ENCODE results near the gene LIX1L. TPM values are rescaled to one million over a fixed set of nuclear protein-coding genes. Genes with fewer than 3 reads are reported as not detected.

Gene LIX1L
- total and polyA plus RNA-seq, 2 of the 4 experiments (the other 2 are of a cell fraction) = 14.7 to 28.8 TPM

DNA sequence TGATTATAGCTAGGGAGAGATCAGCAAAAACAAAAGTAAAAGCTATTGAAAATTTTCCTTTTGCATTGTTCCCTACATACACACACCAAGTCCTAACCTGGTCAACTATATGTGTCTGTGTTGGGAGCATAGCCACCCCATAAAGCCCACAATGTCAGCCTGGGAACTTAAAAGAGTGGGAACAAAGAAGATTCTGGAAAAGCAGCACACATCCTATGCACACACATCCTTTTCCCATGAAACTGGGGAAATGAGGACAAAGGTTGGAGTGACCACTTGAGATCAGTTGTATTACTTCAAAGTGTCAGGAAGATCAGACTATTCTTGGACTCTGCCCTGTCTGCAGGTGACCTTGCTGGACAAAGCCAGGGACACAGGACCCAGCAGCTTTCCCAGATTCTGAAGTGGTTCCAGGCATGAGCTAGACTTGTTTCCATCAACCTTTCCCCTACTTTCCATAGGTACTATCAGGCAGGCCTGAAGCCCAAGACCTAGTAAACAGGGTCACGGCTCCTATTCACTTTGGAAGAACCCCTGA is 22.7 kb upstream of the LIX1L start:
- CTCF ChIA-PET = interaction anchor here (1.1 kb wide), 1 partner anchor 53 kb away, joined by 3 read pairs; the partner anchor contains the start of gene RBM8A
- H3K9ac ChIP-seq (ENCODE audit: low read depth, low read length) = no peak overlapping the region
- intact Hi-C loops (cut with micrococcal nuclease) (no loop called here), in situ Hi-C loops (cut with MboI; ENCODE audit: low sequenced_read_pairs) (no loop called here), dilution Hi-C loops (cut with HindIII; ENCODE audit: low sequenced_read_pairs, unreplicated experiment) (no loop called here)
- no peak overlapping the region for H2AFZ ChIP-seq (replicated peaks; ENCODE audit: low read length, poor library complexity)
- no peak overlapping the region for H3K4me3 ChIP-seq (ENCODE audit: insufficient read depth, low read depth, low read length)
- H3K36me3 ChIP-seq (ENCODE audit: control insufficient read depth, insufficient read depth, low read length) = no peaks in the 10 kb centered on the region
- peak overlapping the region; percentile 68 for H2BK20ac ChIP-seq (ENCODE audit: low read depth, low read length)
- peak overlapping the region; percentile 45; the same call in 1 of the 2 replicates for H3K18ac ChIP-seq (ENCODE audit: low read depth, low read length)
- peaks cover 23% of the 10 kb centered on the region for H3K4me1 ChIP-seq (ENCODE audit: control insufficient read depth, insufficient read depth, low read length)
- H2BK120ac ChIP-seq (ENCODE audit: low read depth, low read length) = peak overlapping the region; percentile 93
- DNase-seq (no peak), ATAC-seq (ENCODE audit: low read depth) (no peak)
- peak overlapping the region; percentile 85 for H4K5ac ChIP-seq (ENCODE audit: low read depth, low read length)
- no CpG with 5 or more reads among the region's 1 CpG for WGBS, 2 experiments (ENCODE audit: extremely low coverage in 2 of 2, insufficient read length in 1 of 2)
- peaks cover 4 to 12% of the 10 kb centered on the region in 2 experiments; a peak in 3 of 4 replicates for H3K79me1 ChIP-seq (ENCODE audit: low read depth in 1 of 2, low read length in 2 of 2)
- peak overlapping the region; percentile 77 for H2BK15ac ChIP-seq (ENCODE audit: low read depth, low read length)
- POLR2A ChIA-PET (ENCODE audit: unreplicated experiment) = interaction anchor here (2.4 kb wide), 1 partner anchor 10 kb away, joined by 11 read pairs; no protein-coding TSS in a partner anchor
- no peak overlapping the region for H3K4me2 ChIP-seq (ENCODE audit: low read depth, low read length)
- peak overlapping the region; percentile 82 for H2AK5ac ChIP-seq (ENCODE audit: low read depth, low read length)
- peak overlapping the region; percentile 17; the same call in 1 of the 2 replicates for H3K56ac ChIP-seq (ENCODE audit: extremely low read depth, insufficient read depth, low read length)
- no TSS peak for BruUV-seq (replicated peaks)
- H3K14ac ChIP-seq (replicated peaks; ENCODE audit: low read depth, low read length) = peak overlapping the region; percentile 88
- peak overlapping the region; percentile 93 for H2AK9ac ChIP-seq (replicated peaks; ENCODE audit: low read depth, low read length, poor library complexity)
- H4K20me1 ChIP-seq (ENCODE audit: insufficient read depth, low read length) = no peaks in the 10 kb centered on the region
- no peaks in the 10 kb centered on the region for H3K27me3 ChIP-seq (ENCODE audit: control insufficient read depth, insufficient read depth, low read length)
- peak overlapping the region; percentile 82 for H4K91ac ChIP-seq (ENCODE audit: insufficient read depth, low read depth, low read length)
- H2BK5ac ChIP-seq (ENCODE audit: low read depth, low read length, poor library complexity, severe bottlenecking) = peak overlapping the region; percentile 89
- H3K9me3 ChIP-seq (ENCODE audit: control insufficient read depth, insufficient read depth, low read length) = no peaks in the 10 kb centered on the region
- H3K9me1 ChIP-seq (ENCODE audit: insufficient read depth, low read length) = peaks cover 14% of the 10 kb centered on the region
- peak overlapping the region; percentile 20 to 91; a peak in 3 of 4 replicates for H4K8ac ChIP-seq (ENCODE audit: low read depth in 2 of 2, low read length in 2 of 2)
- H3K4ac ChIP-seq (ENCODE audit: low read depth, low read length) = peak overlapping the region; percentile 89
- TF ChIP-seq RCOR1 (IDR thresholded peaks at IDR 0.05; ENCODE audit: insufficient replicate concordance, low read length) (no peak), CHD1 (IDR thresholded peaks at IDR 0.05; ENCODE audit: low read depth, low read length) (no peak), SMC3 (IDR thresholded peaks at IDR 0.05; ENCODE audit: low read depth, low read length) (no peak), POLR2A (IDR thresholded peaks at IDR 0.05; ENCODE audit: low read depth, low read length) (no peak), MAZ (IDR thresholded peaks at IDR 0.05; ENCODE audit: borderline replicate concordance, low read depth, low read length) (no peak), RAD21 (IDR thresholded peaks at IDR 0.05; ENCODE audit: low read length) (no peak), MXI1 (IDR thresholded peaks at IDR 0.05; ENCODE audit: borderline replicate concordance, low read depth, low read length) (no peak), BHLHE40 (IDR thresholded peaks at IDR 0.05; ENCODE audit: low read depth, low read length) (no peak), FOS (IDR thresholded peaks at IDR 0.05; ENCODE audit: low read depth, low read length) (no peak), NFE2L2 (IDR thresholded peaks at IDR 0.05; ENCODE audit: low read depth, low read length) (no peak), CEBPB (IDR thresholded peaks at IDR 0.05; ENCODE audit: low read depth, low read length) (no peak), RFX5 (IDR thresholded peaks at IDR 0.05; ENCODE audit: low read depth, low read length) (no peak), MAFK (IDR thresholded peaks at IDR 0.05; ENCODE audit: low read depth, low read length) (no peak)
- TF ChIP-seq, protein P1, sequence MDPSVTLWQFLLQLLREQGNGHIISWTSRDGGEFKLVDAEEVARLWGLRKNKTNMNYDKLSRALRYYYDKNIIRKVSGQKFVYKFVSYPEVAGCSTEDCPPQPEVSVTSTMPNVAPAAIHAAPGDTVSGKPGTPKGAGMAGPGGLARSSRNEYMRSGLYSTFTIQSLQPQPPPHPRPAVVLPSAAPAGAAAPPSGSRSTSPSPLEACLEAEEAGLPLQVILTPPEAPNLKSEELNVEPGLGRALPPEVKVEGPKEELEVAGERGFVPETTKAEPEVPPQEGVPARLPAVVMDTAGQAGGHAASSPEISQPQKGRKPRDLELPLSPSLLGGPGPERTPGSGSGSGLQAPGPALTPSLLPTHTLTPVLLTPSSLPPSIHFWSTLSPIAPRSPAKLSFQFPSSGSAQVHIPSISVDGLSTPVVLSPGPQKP (IDR thresholded peaks at IDR 0.05; ENCODE audit: borderline replicate concordance, low read depth, low read length) = no peak
- TF ChIP-seq, protein P2, sequence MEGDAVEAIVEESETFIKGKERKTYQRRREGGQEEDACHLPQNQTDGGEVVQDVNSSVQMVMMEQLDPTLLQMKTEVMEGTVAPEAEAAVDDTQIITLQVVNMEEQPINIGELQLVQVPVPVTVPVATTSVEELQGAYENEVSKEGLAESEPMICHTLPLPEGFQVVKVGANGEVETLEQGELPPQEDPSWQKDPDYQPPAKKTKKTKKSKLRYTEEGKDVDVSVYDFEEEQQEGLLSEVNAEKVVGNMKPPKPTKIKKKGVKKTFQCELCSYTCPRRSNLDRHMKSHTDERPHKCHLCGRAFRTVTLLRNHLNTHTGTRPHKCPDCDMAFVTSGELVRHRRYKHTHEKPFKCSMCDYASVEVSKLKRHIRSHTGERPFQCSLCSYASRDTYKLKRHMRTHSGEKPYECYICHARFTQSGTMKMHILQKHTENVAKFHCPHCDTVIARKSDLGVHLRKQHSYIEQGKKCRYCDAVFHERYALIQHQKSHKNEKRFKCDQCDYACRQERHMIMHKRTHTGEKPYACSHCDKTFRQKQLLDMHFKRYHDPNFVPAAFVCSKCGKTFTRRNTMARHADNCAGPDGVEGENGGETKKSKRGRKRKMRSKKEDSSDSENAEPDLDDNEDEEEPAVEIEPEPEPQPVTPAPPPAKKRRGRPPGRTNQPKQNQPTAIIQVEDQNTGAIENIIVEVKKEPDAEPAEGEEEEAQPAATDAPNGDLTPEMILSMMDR (conservative IDR thresholded peaks at IDR 0.05; ENCODE audit: low read depth, low read length) = no peak
- TF ChIP-seq, protein P3, sequence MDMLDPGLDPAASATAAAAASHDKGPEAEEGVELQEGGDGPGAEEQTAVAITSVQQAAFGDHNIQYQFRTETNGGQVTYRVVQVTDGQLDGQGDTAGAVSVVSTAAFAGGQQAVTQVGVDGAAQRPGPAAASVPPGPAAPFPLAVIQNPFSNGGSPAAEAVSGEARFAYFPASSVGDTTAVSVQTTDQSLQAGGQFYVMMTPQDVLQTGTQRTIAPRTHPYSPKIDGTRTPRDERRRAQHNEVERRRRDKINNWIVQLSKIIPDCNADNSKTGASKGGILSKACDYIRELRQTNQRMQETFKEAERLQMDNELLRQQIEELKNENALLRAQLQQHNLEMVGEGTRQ (IDR thresholded peaks at IDR 0.05; ENCODE audit: low read depth, low read length) = no peak
- H3K23ac ChIP-seq (ENCODE audit: low read depth, low read length) = peak overlapping the region; percentile 79; the same call in 1 of the 2 replicates
- peak overlapping the region; percentile 23; the same call in 1 of the 2 replicates for H3K27ac ChIP-seq (ENCODE audit: insufficient read depth, low read length)

All from IMR-90 (cell line).